ENCODE measurements around the gene CFAP97D1.

Gene CFAP97D1

GRCh38 chr17:43827596-43827995, 47.4 kb downstream of the CFAP97D1 start:
- no peak for DNase-seq (ENCODE audit: low spot score)

DNA sequence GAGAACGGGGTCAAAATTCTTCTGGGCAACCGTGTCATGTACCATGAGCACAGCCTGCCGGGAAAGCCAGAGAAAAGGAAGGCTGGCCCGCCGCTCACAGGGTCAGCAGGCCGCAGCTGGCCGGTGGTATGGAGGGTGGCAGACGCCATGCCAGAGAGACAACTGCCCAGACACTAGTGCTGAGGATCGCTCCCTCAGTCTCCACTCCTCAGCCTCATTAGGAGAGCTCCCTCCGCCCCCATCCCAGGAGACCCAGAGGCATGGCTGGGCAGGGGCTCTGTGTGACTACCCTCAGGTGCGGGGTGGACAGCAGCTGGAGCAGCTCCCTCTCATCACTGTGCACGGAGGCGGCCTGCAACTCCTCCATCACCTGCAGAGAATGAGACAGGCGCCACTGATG, 49.5 kb downstream of the CFAP97D1 start:
- DNase-seq (ENCODE audit: low spot score) = no peak

DNA sequence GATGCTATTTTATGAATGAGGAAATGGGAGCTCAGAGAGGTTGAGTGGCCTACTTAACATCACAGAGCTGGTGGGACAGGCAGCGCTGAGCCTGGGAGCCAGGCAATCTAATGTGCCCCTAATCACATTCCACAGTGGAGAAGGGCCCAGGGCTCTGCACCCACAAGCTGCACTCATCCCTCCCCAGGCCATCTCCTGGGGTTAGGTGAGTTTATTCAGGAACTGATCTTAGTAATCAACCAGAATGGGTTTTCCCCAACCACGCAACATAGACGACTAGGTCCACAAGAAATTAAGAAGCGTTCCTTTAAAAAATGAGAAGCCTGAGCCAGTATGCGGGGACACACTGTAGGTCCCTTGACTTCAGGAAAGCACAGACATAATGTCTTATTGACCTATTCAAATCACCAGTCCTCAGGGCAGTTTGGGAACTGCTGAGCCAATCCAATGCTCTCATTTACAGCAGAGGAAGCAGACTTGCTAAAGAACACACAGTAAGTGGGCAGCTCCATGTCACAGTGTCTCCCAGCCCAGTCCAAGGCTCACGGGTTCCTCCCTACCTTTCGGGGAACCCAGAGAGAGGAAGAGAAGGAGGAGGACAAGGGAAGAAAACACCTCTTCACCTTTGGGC, 50.4 kb downstream of the CFAP97D1 start:
- DNase-seq (ENCODE audit: low spot score) = no peak

- no peak for DNase-seq (ENCODE audit: low spot score)
These were observed 51.4 kb downstream of the CFAP97D1 start for GRCh38 chr17:43831633-43832032.

DNA sequence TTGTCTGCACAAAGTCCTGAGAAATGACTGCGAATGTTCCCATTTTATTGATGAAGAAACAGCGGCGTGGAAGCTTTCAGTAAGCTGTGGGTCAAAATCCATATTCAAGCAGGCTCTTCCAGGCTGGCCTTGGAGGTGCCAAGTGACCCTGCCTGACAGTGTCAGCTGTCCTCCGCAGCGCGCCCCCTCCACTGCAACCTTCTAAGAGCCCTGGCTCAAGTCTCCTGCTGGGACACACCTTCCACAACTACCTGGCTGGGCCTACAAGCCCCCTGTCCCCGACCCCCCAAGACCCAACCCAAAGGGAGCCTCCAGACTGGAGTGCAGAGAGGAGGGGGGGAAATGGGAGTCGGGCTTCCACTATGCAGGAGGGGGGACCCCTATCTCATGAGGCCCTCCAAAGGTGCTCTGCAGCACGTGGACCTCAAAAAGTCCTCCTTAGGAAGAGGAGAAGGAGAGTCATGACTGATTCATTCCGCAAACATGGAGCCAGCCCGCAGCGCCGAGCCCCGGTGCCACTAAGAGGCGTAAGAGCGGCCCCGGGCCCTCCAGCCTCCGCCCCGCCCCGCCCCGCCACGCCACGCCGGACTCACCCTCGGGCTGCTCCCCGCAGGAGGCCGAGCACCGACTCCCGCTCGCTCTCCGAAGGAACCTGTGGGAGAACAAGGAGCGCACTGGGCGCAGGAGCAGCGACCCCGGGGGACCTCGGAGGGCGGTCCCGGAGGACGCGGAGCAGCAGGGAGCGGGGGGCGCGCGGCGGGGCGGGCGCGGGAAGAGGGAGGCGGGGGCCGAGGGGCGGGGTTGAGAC, 52.1 kb downstream of the CFAP97D1 start:
- DNase-seq (ENCODE audit: low spot score) = peak; percentile 92

GRCh38 chr17:43832976-43833829, 53.0 kb downstream of the CFAP97D1 start, which contains the start of gene MPP3:
TSS of gene MPP3 (minus strand) at chr17:43833146. CDS start at chr17:43831906, 1,240 bp downstream.
- DNase-seq (ENCODE audit: low spot score) = peak; percentile 97

- peak; percentile 63 for DNase-seq (ENCODE audit: low spot score)
These were observed 53.9 kb downstream of the CFAP97D1 start for GRCh38 chr17:43834106-43834505.
